HG02588 (cell line): Measurements from ENCODE around the gene UBAP2L.
"Not testable (repeated sequence)": the region's sequence is repeated elsewhere in the genome, so short reads cannot be mapped to it uniquely, and the experiment has no call there.

ENCODE experiments used
- ATAC-seq: cut with Tn5 transposase; IDR thresholded peaks from one replicate; pipeline ENCODE4 v1.9.1; 2021; ENCODE audit warnings: mild to moderate bottlenecking, moderate library complexity; ENCODE audit not compliant: unreplicated experiment

Gene UBAP2L

GRCh38 chr1:154306151-154306550 is 85.4 kb downstream of the UBAP2L start:
- no peak for ATAC-seq

DNA sequence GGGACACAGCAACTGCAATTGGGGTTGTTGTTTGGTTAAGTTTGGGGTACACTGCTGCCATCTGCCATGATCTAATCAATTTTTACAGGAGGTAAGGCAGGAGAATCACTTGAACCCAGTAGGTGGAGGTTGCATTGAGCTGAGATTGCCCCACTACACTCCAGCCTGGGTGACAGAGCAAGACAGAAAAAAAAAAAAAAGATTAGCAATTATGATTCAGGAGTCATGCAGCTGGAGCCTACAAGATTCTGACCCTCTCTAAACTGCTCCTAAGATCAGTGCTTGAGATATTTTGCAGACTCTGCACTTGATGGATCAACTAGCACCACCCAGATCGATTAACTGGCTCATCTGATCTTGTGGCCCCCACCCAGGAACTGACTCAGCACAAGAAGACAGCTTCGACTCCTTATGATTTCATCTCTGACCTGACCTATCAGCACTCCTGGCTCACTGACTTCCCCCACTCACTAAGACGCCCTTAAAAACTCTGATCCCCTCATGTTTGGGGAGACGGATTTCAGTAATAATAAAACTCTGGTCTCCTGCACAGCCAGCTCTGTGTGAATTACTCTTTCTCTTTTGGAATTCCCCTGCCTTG is 87.0 kb downstream of the UBAP2L start:
- ATAC-seq: not testable (repeated sequence)

GRCh38 chr1:154309136-154309535 is 88.4 kb downstream of the UBAP2L start:
- ATAC-seq: not testable (repeated sequence)

- not testable (repeated sequence) for ATAC-seq
These were observed 91.7 kb downstream of the UBAP2L start for GRCh38 chr1:154312229-154313065.

DNA sequence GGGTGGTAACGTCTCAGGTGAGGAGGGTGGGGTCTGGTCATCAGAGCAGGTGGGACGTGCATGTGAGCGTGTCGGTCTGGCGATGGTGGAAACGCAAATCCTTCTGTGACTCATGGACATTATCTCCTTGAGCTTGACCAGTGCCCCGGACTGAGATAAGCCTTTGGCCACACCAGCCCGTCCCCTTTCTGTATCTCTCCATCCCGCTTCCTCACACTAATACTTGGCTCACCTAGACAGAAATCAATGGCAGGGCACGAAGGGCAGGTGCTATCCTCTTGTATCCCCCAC is 92.3 kb downstream of the UBAP2L start:
- ATAC-seq: no peak

DNA sequence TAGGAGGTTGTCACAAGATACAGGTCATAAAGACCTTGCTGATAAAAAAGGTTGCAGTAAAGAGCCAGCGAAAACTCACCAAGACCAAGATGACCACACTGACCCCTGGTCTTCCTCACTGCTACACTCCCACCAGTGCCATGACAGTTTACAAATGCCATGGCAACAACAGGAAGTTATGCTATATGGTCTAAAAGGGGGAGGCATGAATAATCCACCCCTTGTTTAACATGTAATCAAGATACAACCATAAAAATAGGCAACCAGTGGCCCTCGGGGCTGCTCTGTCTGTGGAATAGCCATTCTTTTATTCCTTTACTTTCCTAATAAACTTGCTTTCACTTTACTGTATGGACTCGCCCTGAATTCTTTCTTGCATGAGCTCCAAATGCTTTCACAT is 93.5 kb downstream of the UBAP2L start:
- not testable (repeated sequence) for ATAC-seq

GRCh38 chr1:154316704-154317103 is 95.9 kb downstream of the UBAP2L start:
- no peak for ATAC-seq

- ATAC-seq: no peak
These were observed 97.6 kb downstream of the UBAP2L start for GRCh38 chr1:154318386-154318785.
